GM19438 (cell line): ENCODE results near the gene TUBA1B.

Experiments
- ATAC-seq: cut with Tn5 transposase; IDR thresholded peaks from one replicate; pipeline ENCODE4 v1.9.1; 2021; ENCODE audit warnings: low read depth; ENCODE audit not compliant: unreplicated experiment

TUBA1B gene

DNA sequence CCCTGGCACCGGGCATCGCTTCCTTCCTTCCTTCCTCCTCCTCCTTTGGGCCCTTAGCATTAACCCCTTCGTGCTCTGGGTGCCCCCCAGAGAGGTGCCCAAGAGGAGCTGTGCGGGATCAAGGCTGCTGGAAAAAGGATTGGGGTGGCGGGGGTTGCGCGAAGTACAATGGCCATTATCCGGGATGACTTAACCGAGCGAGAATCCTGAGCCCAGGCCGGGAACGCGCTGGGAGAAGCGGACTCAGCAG lies 39.4 kb downstream of the TUBA1B start:
- no peak for ATAC-seq

DNA sequence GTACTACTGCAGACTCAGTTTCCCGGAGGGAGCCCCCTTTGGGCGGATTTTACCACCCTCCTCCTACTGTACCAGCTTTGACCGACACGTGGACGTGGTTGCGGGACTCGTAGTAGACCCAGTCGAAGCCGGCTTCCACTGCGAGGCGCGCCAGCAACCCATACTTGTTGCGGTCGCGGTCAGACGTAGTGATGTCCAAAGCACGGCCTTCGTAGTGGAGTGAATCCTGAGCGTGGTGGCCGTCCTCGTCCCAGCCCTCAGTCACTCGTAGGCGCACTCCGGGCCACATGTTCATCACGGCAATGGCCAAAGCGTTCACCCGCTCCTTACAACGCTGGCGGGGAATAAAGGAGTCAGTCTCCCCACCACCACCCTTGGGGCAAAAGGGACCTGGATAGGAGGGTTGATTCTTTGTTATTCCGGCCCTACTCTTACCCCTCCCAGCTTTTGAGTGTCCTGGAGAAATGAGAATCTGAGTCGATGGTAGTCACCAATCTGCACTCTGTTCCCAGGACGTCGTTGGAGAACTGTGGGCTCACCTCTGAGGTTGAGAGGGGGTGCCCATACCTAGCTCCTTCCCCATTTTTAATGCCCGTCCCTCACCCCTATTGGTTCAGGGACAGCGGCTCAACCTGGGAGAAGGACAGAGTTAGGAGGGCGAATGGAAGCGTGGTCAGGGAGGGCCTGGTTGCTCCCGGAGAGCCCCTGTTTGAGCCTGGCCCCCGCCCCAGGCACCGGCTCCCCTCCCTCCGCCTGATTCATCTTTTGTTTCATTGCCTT lies 39.9 kb downstream of the TUBA1B start:
- ATAC-seq: no peak

DNA sequence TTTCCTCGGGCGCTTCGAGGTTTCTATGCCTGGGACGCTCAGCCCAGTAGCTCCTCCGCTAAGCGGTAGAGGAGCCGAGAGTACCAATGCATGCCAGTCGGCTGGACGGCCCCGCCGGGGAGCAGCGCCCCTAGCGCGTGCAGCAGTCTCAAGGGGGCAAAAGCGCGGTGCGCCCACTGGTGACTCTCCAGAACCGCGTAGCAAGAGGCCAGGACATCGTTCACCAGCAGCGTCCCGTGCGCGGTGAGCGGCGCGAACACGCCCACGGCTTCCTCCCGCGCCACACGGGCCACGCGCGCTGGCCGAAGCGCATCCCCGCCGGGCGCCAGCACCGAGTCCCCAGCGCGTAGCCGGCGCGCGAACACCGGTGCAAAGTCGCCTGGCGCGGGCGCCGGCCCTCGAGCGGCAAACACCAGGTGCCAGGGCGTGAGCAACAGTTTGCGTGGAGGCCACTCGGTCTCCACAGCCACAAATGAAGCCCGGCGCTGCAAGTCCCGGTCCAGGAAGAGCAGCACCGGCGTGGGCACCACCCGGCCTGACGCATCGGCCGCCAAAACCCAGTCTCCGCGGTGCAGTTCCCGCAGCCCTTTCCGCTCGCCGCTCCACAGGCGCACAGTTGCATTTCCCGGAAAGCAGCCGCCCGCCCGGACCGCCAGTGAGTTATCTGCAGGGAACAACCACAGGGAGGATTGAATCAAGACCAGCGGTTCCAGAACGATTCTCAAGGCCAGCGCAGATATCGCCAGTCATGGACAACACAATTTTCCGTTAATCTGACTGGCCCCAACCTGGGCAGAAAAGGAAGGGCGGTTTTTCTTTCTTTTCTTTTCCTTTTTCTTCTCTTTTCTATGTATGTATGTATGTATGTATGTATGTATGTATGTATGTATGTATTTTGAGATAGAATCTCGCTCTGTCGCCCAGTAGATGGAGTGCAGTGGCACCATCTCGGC lies 41.1 kb downstream of the TUBA1B start:
- no peak for ATAC-seq

DNA sequence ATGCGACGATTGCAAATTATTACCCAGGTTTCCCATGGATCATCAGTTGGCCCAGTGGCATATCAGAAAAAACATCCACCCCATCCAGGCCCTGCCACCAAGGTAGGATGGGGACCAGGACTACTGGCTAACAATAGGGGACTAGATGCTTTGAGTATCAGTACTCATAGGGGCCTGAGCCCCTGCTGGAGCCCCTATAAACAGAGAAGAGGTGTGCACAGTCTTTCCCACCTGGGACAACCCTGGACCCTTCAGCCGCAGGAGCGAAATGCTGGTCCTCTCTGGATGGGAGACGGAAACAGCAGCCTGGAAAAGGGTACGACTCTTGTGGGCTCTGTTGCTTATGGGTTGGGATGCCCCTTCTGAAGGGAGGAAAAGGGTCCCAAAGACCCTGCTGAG lies 42.3 kb downstream of the TUBA1B start:
- ATAC-seq: no peak

DNA sequence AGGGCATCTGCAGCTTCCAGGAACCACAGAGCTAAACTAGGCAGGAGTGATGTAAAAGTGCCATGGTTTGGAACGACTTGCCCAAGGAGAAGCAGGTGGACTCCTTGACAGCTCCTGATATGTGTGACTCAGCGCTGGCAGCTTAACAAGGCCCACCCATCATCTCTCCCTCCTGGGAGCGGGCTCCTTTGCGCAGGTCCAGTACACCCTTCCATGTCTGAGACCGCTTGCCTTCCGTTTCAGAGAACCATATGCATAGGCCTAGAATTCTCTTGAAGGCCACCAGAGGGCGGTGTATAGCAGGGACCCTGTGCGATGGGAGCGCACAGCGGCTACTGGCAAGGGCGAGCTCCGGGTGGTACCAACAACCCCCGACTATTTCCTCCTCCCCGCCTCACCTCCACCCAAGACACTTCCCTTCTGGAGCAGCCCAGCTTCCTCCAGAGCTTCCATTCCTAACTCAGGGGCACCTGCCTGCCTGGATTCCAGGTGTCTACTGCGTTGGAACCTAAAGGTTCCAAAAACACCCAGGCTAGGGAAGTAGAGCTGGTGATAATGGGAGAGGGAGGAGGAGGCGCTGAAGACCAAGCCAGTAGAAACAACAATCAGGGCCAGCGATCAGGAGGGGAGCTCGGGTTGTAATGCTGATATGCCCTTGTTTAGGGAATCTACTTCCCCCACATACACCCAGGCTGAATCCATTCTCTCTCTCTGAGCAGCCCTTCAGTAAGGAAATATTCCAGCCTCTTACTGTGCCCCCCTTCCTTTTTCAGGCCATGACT lies 42.9 kb downstream of the TUBA1B start:
- ATAC-seq: no peak

DNA sequence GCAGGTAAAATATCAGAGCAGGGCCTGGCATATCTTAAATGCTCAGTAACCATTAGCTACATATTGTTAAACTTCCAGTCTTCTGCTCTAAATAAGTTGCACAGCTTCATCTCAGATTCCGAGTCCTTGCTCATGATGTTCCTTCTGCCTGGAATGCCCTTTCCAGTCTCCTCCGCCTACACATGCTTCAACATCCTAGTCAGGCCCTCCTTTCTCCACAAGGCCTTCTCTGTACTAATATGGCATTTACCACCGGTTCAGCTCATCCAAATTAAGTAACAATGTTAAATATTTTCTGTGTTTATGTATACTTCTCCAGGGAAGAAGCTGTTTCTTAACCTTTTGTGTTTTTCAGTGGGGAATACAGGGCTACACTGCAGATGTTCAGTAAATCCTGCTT lies 45.1 kb downstream of the TUBA1B start:
- ATAC-seq: no peak

DNA sequence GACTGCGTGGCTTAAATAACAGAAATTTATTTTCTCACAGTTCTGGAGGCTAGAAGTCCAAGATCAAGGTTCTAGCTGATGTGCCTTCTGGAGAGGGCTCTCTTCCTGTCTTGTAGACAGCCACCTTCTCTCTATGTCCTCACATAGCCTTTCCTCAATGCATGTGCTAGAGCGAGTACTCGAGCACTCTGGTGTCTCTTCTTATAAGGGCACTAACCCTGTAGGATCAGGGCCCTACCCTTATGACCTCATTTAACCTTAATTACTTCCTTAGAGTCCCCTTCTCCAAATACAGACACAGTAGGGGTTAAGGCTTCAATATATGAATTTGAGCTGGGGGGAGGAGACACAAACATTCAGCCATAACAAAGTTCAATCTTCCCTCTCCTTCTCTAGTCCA lies 46.8 kb downstream of the TUBA1B start:
- ATAC-seq: no peak

DNA sequence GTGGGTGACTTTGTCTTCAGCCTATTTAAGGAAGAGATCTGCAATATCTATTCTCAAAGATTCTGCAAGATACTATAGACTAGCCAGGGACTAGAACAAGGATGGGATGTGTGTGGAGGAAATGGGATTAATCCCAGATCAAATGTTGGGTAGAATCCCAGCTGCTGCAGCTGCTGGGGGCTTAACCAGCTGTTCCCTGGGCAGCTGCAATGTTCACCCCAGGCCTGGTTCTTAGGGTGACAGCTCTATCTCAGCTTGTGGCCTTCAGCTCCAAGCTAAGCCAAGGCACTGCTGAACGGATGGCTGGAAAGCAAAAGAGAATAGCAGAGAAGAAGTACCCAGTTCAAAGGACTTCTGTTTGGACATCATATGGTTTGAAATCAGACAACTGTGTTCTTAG lies 51.4 kb downstream of the TUBA1B start:
- ATAC-seq: no peak
